Measurements from ENCODE around the gene SOX8.

DNA sequence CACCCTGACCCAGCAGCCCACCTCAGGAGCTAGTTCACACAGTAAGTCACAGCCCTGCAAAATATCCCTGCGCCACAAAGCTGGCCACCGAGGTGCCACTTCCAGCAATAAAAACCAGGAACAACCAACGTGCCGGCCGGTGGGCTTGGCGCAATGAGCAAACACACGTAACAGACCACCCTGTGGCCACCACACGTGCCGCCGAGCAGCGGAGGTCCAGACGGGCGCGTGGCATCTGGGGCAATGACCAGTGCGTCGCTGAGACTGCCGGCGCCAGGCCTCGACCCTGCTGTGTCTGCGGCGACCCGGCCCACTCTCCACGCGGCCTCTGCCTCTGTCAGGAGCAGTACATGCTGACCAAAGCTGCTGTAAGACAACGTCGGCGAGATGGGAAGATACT lies 42.3 kb upstream of the SOX8 start:
- TF ChIP-seq, protein P1, sequence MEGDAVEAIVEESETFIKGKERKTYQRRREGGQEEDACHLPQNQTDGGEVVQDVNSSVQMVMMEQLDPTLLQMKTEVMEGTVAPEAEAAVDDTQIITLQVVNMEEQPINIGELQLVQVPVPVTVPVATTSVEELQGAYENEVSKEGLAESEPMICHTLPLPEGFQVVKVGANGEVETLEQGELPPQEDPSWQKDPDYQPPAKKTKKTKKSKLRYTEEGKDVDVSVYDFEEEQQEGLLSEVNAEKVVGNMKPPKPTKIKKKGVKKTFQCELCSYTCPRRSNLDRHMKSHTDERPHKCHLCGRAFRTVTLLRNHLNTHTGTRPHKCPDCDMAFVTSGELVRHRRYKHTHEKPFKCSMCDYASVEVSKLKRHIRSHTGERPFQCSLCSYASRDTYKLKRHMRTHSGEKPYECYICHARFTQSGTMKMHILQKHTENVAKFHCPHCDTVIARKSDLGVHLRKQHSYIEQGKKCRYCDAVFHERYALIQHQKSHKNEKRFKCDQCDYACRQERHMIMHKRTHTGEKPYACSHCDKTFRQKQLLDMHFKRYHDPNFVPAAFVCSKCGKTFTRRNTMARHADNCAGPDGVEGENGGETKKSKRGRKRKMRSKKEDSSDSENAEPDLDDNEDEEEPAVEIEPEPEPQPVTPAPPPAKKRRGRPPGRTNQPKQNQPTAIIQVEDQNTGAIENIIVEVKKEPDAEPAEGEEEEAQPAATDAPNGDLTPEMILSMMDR (IDR thresholded peaks at IDR 0.05; ENCODE audit: insufficient read depth, low read length, poor library complexity, severe bottlenecking) = no peak
- TF ChIP-seq EZH2phosphoT487 (conservative IDR thresholded peaks at IDR 0.05; ENCODE audit: low read length) = no peak

Measured in SU-DHL-6 (cell line).